SK-N-SH (cell line): ENCODE results near the gene ZNRF1. TPM values are rescaled to one million over a fixed set of nuclear protein-coding genes. Genes with fewer than 3 reads are reported as not detected.

ENCODE experiments used
- CTCF ChIA-PET: fragments of 300-600, 350-600 bp; formaldehyde crosslinking; extraction: SDS; loops from one replicate; lab custom pipeline; 2021; lab: Yijun Ruan, JAX
- POLR2A ChIA-PET: fragments of 350-600 bp; sonication (Branson Sonifier 250); formaldehyde crosslinking; extraction: SDS; loops from one replicate; lab custom pipeline; 2020; ENCODE audit warnings: antibody characterized with exemption, inconsistent platforms; lab: Yijun Ruan, JAX
- DNase-seq: peaks from one replicate; pipeline ENCODE4 v3.0.0; 2012
- H2AFZ ChIP-seq: fragments of 200-600 bp; sonication (generic); 2 replicates; pipeline ENCODE4 v1.8.1; 2016; ENCODE audit warnings: antibody characterized with exemption, mild to moderate bottlenecking, low read depth
- H3F3A ChIP-seq: fragments of 200-600 bp; sonication (generic); replicated peaks from 2 replicates; pipeline ENCODE3; 2016; ENCODE audit warnings: antibody characterized with exemption, mild to moderate bottlenecking; ENCODE audit not compliant: insufficient read depth
- H3K27ac ChIP-seq, 2 experiments: fragments of 200-500 bp in 1 of 2; fragments of 200-600 bp in 1 of 2; sonication (Bioruptor generic) in 1 of 2; sonication (generic), shearing (Covaris generic) in 1 of 2; 2 replicates each; pipeline versions ENCODE4 v1.5.1 to v1.6.1; 2014 to 2016; ENCODE audit warnings: low read depth in 2 of 2, inconsistent platforms in 1 of 2, low read length in 1 of 2, mild to moderate bottlenecking in 1 of 2, mixed read lengths in 1 of 2
- H3K27me3 ChIP-seq: fragments of 200-600 bp; sonication (generic), shearing (Covaris generic); 2 replicates; pipeline ENCODE4 v1.6.1; 2016; ENCODE audit warnings: mixed run types; ENCODE audit not compliant: insufficient read depth
- H3K36me3 ChIP-seq, 2 experiments: fragments of 200-500 bp in 1 of 2; fragments of 200-600 bp in 1 of 2; sonication (Bioruptor generic) in 1 of 2; sonication (generic) in 1 of 2; replicated peaks in 1 of 2; 2 replicates each; pipeline versions ENCODE3 to v1.5.1; 2014 to 2016; ENCODE audit warnings: low read length in 1 of 2, mild to moderate bottlenecking in 1 of 2; ENCODE audit not compliant: insufficient read depth in 2 of 2, control insufficient read depth in 1 of 2
- H3K4me1 ChIP-seq, 2 experiments: fragments of 200-500 bp in 1 of 2; fragments of 200-600 bp in 1 of 2; sonication (Bioruptor generic) in 1 of 2; sonication (generic), shearing (Covaris generic) in 1 of 2; 2 replicates each; pipeline versions ENCODE4 v1.5.1 to v1.6.1; 2014 to 2016; ENCODE audit warnings: low read depth in 1 of 2, low read length in 1 of 2, mixed run types in 1 of 2; ENCODE audit not compliant: insufficient read depth in 2 of 2, control insufficient read depth in 1 of 2
- H3K4me2 ChIP-seq: fragments of 200-600 bp; sonication (generic), shearing (Covaris generic); 2 replicates; pipeline ENCODE4 v1.6.1; 2017; ENCODE audit warnings: mixed run types
- H3K4me3 ChIP-seq, 2 experiments: fragments of 200-500 bp in 1 of 2; fragments of 200-600 bp in 1 of 2; sonication (Bioruptor generic) in 1 of 2; sonication (generic), shearing (Covaris generic) in 1 of 2; 2 replicates each; pipeline versions ENCODE4 v1.5.1 to v1.8.1; 2014 to 2016; ENCODE audit warnings: low read depth in 2 of 2, inconsistent platforms in 1 of 2, low read length in 1 of 2, mild to moderate bottlenecking in 1 of 2, mixed read lengths in 1 of 2, moderate library complexity in 1 of 2
- H3K79me2 ChIP-seq: fragments of 200-600 bp; sonication (generic); 2 replicates; pipeline ENCODE4 v1.8.1; 2017; ENCODE audit warnings: mild to moderate bottlenecking; ENCODE audit not compliant: insufficient read depth
- H3K9ac ChIP-seq: fragments of 200-600 bp; sonication (generic); 2 replicates; pipeline ENCODE4 v1.6.1; 2017; ENCODE audit warnings: mixed run types
- H3K9me2 ChIP-seq: fragments of 200-600 bp; sonication (generic); 2 replicates; pipeline ENCODE4 v1.6.1; 2017; ENCODE audit warnings: mixed run types
- H3K9me3 ChIP-seq: fragments of 200-600 bp; sonication (generic); 2 replicates; pipeline ENCODE4 v1.6.1; 2017; ENCODE audit warnings: mixed run types, mild to moderate bottlenecking, moderate library complexity
- H4K20me1 ChIP-seq: fragments of 200-600 bp; sonication (generic); 2 replicates; pipeline ENCODE4 v1.6.1; 2017; ENCODE audit warnings: mild to moderate bottlenecking, mixed run types; ENCODE audit not compliant: insufficient read depth
- CHD2 ChIP-seq: fragments of 150-350 bp; IDR thresholded peaks from 2 replicates; pipeline ENCODE4 v1.6.1; 2018; ENCODE audit warnings: low read length; ENCODE audit not compliant: partially characterized antibody
- ELF1 ChIP-seq: IDR thresholded peaks from 2 replicates; pipeline ENCODE4 v1.4.0; 2012
- FOSL2 ChIP-seq: IDR thresholded peaks from 2 replicates; pipeline ENCODE4 v1.4.0; 2012; ENCODE audit warnings: low read depth, mild to moderate bottlenecking, moderate library complexity, borderline replicate concordance
- FOXM1 ChIP-seq: IDR thresholded peaks from 2 replicates; pipeline ENCODE4 v1.4.0; 2012; ENCODE audit warnings: low read depth, mild to moderate bottlenecking
- GATA2 ChIP-seq: sonication (generic); formaldehyde crosslinking; IDR thresholded peaks from 2 replicates; pipeline ENCODE4 v1.5.0; 2020; ENCODE audit warnings: mild to moderate bottlenecking, missing genetic modification reagents
- NFIC ChIP-seq: IDR thresholded peaks from 2 replicates; pipeline ENCODE4 v1.4.0; 2012; ENCODE audit warnings: borderline replicate concordance
- NRF1 ChIP-seq: IDR thresholded peaks from 2 replicates; pipeline ENCODE4 v1.6.1; 2012; ENCODE audit warnings: low read depth, mild to moderate bottlenecking, low read length
- POLR2AphosphoS5 ChIP-seq: IDR thresholded peaks from 2 replicates; pipeline ENCODE4 v1.6.1; 2012; ENCODE audit warnings: low read depth, low read length
- RFX5 ChIP-seq: IDR thresholded peaks from 2 replicates; pipeline ENCODE4 v1.6.1; 2012; ENCODE audit warnings: mild to moderate bottlenecking, improper control_type of control experiment, low read length
- RXRA ChIP-seq: IDR thresholded peaks from 2 replicates; pipeline ENCODE4 v1.4.0; 2012; ENCODE audit warnings: low read depth, mild to moderate bottlenecking, borderline replicate concordance
- SIN3A ChIP-seq: IDR thresholded peaks from 2 replicates; pipeline ENCODE4 v1.6.1; 2012; ENCODE audit warnings: low read depth, mild to moderate bottlenecking, low read length, moderate library complexity, borderline replicate concordance
- TEAD4 ChIP-seq: IDR thresholded peaks from 2 replicates; pipeline ENCODE4 v1.4.0; 2012; ENCODE audit warnings: mild to moderate bottlenecking, borderline replicate concordance; ENCODE audit not compliant: insufficient read depth
- USF2 ChIP-seq: fragments of 150-350 bp; IDR thresholded peaks from 2 replicates; pipeline ENCODE4 v1.6.1; 2017; ENCODE audit warnings: antibody characterized with exemption, low read length, low read depth, borderline replicate concordance
- YY1 ChIP-seq: IDR thresholded peaks from 2 replicates; pipeline ENCODE4 v1.4.0; 2012; ENCODE audit warnings: low read depth, mild to moderate bottlenecking
- WGBS: methylation state at CpG from one replicate; pipeline ENCODE4 v1.1.6; 2017; ENCODE audit warnings: low lambda C conversion rate; 5-methylcytosine and 5-hydroxymethylcytosine counted together
- polyA plus RNA-seq, 3 experiments: library from polyadenylated mRNA; depleted of rRNA; stranded (reverse); fragments of >200 nt; gene quantifications; 2 replicates each; pipeline ENCODE4 v1.2.3, GENCODE V29; 2012
- TF ChIP-seq, protein P1 (sequence below): IDR thresholded peaks from 2 replicates; pipeline ENCODE4 v1.4.0; 2012; ENCODE audit warnings: low read depth
- TF ChIP-seq, protein P2 (sequence below): IDR thresholded peaks from 2 replicates; pipeline ENCODE4 v1.4.0; 2012; ENCODE audit warnings: low read depth, borderline replicate concordance
- TF ChIP-seq, protein P3 (sequence below): fragments of 150-350 bp; IDR thresholded peaks from 2 replicates; pipeline ENCODE4 v1.6.1; 2016; ENCODE audit warnings: mild to moderate bottlenecking, low read depth, low read length
- TF ChIP-seq, protein P4 (sequence below): fragments of 200-600 bp; sonication (generic); IDR thresholded peaks from 2 replicates; pipeline ENCODE4 v1.6.1; 2017; ENCODE audit warnings: antibody characterized with exemption, mild to moderate bottlenecking, moderate library complexity
- TF ChIP-seq, protein P5 (sequence below): IDR thresholded peaks from 2 replicates; pipeline ENCODE4; 2012

ZNRF1 gene
- polyA plus RNA-seq, 1 of the 3 experiments (the other 2 are of a cell fraction), result 23.7 TPM

DNA sequence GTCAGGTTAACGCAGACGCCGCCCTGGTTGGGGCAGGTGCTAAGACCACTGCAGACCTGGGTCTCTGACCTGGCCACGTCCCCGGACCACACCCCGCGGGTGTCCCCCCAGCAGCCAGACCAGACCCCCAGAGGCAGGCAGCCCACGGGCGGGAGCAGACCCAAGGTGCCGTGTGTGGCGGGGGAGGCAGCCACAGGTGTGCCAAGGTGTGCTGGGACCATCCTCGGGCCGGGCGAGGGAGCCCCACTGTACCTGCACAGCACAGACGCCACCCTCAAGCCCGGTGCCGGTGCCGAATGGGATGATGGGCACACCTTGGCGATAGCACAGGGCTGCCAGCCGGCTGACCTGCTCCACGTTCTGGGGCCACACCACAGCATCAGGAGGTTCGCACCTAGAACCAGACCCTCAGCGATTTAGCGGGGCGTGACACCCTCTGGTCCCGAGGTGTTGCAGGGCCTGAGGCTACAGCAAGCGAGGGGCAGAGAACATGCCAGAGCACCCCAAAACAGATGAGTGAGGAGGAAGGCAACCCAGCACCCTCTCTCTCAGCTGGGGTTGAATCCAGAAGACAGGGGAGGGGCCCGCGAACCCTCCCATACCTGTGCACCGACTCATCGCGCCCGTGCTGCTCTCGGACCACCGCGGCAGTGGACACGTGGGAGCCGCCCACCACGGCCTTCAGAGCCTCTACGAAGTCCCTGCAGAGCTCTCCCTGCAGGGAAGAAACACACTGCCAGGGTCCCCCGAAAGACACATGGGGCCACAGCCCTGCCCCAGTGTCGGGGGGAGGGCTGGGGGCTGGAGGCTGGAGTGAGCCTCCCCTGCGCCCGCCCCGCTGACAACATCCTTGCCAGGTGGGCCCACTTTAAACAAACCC lies 116.4 kb downstream of the ZNRF1 start:
- peaks cover 10% of the 10 kb centered on the region for H3F3A ChIP-seq
- no peak overlapping the region for H2AFZ ChIP-seq
- H3K4me2 ChIP-seq, result no peak overlapping the region
- H3K36me3 ChIP-seq, result no peaks in the 10 kb centered on the region
- H3K79me2 ChIP-seq, result no peaks in the 10 kb centered on the region
- H3K27ac ChIP-seq, result no peak overlapping the region
- TF ChIP-seq FOSL2, result no peak
- TF ChIP-seq ELF1, result no peak
- TF ChIP-seq USF2, result no peak
- TF ChIP-seq RXRA, result no peak
- TF ChIP-seq YY1, result no peak
- no peak for TF ChIP-seq CHD2
- TF ChIP-seq NRF1, result no peak
- no peak for TF ChIP-seq NFIC
- no peak for TF ChIP-seq TEAD4
- TF ChIP-seq, protein P1, sequence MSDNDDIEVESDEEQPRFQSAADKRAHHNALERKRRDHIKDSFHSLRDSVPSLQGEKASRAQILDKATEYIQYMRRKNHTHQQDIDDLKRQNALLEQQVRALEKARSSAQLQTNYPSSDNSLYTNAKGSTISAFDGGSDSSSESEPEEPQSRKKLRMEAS, result no peak
- no peak for TF ChIP-seq FOXM1
- TF ChIP-seq, protein P2, sequence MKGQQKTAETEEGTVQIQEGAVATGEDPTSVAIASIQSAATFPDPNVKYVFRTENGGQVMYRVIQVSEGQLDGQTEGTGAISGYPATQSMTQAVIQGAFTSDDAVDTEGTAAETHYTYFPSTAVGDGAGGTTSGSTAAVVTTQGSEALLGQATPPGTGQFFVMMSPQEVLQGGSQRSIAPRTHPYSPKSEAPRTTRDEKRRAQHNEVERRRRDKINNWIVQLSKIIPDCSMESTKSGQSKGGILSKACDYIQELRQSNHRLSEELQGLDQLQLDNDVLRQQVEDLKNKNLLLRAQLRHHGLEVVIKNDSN, result no peak
- TF ChIP-seq, protein P3, sequence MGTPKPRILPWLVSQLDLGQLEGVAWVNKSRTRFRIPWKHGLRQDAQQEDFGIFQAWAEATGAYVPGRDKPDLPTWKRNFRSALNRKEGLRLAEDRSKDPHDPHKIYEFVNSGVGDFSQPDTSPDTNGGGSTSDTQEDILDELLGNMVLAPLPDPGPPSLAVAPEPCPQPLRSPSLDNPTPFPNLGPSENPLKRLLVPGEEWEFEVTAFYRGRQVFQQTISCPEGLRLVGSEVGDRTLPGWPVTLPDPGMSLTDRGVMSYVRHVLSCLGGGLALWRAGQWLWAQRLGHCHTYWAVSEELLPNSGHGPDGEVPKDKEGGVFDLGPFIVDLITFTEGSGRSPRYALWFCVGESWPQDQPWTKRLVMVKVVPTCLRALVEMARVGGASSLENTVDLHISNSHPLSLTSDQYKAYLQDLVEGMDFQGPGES, result no peak
- TF ChIP-seq RFX5, result no peak
- TF ChIP-seq POLR2AphosphoS5, result no peak
- TF ChIP-seq, protein P4, sequence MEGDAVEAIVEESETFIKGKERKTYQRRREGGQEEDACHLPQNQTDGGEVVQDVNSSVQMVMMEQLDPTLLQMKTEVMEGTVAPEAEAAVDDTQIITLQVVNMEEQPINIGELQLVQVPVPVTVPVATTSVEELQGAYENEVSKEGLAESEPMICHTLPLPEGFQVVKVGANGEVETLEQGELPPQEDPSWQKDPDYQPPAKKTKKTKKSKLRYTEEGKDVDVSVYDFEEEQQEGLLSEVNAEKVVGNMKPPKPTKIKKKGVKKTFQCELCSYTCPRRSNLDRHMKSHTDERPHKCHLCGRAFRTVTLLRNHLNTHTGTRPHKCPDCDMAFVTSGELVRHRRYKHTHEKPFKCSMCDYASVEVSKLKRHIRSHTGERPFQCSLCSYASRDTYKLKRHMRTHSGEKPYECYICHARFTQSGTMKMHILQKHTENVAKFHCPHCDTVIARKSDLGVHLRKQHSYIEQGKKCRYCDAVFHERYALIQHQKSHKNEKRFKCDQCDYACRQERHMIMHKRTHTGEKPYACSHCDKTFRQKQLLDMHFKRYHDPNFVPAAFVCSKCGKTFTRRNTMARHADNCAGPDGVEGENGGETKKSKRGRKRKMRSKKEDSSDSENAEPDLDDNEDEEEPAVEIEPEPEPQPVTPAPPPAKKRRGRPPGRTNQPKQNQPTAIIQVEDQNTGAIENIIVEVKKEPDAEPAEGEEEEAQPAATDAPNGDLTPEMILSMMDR, result no peak
- TF ChIP-seq, protein P5, sequence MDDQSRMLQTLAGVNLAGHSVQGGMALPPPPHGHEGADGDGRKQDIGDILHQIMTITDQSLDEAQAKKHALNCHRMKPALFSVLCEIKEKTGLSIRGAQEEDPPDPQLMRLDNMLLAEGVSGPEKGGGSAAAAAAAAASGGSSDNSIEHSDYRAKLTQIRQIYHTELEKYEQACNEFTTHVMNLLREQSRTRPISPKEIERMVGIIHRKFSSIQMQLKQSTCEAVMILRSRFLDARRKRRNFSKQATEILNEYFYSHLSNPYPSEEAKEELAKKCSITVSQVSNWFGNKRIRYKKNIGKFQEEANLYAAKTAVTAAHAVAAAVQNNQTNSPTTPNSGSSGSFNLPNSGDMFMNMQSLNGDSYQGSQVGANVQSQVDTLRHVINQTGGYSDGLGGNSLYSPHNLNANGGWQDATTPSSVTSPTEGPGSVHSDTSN, result no peak
- no peak for TF ChIP-seq SIN3A
- no peak for TF ChIP-seq GATA2 (CRISPR knock-in tag)
- H3K4me1 ChIP-seq, result peaks cover 7 to 21% of the 10 kb centered on the region in 2 experiments; a peak in 3 of 4 replicates
- ChIA-PET CTCF (interaction anchor here (8.5 kb wide), 1 partner anchor 118 kb away, joined by 182 read pairs; the partner anchor contains the start of gene ZNRF1), POLR2A (no interaction called here)
- H3K9ac ChIP-seq, result no peak overlapping the region
- no peaks in the 10 kb centered on the region for H3K27me3 ChIP-seq
- 93% methylated on average over 22 of the region's 45 CpGs for WGBS
- no peaks in the 10 kb centered on the region for H3K9me2 ChIP-seq
- no peak overlapping the region for H3K4me3 ChIP-seq
- H3K9me3 ChIP-seq, result no peaks in the 10 kb centered on the region
- peak; percentile 30 for DNase-seq
- no peaks in the 10 kb centered on the region for H4K20me1 ChIP-seq
